GM19463 (cell line): ENCODE data around the gene ZNF780A.
"Not testable (repeated sequence)": the region's sequence is repeated elsewhere in the genome, so short reads cannot be mapped to it uniquely, and the experiment has no call there.

Source experiments
- ATAC-seq: cut with Tn5 transposase; IDR thresholded peaks from one replicate; pipeline ENCODE4 v1.9.1; 2021; ENCODE audit warnings: mild to moderate bottlenecking, moderate library complexity; ENCODE audit not compliant: unreplicated experiment

Gene ZNF780A

DNA sequence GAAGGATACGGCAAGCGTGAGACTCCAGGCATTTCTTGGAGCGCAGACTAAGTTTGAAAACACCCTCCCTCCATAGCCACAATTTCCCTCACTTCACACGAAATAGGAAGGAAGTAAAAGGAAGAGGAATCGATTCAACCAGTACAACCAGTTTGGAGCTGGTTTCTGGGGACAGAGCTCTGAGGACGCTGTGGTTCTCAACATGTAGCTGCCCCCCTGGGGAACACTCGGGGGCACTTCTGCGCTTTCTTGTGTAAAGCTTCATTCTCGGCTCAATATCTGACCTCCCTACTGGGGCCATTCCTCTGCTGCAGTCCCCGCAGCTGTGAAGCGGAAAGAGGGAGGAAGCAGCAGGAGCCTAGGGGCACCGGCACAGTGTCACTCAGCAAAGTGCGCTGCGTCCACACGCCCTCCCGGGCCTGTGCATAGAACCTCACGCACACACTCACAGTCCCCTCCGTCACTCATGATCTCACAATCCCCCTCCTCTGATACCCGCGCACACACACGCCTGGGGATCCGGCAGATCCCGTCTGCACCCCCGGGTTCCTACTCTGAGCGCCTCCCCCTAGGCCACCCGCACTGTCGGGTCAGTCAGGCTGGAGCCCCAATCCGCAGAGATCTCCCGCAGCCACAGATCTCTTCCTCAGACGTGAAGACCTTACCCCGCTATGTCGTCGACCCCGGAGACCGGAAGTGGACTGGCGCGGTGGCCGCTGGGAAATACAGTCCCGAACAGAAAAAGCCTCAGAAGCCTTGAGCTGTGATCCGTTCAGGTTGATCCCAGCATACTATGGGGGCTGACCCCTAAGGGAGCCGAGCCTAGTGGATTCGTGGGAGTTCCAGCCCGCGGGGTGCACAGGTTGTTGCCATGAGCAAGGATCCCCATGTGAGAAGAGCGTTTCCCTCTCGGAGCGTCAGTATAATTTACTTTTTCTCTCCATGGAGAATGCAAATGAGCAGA, at the start of gene ZNF780A:
Gene ZNF780A, minus strand, starts transcription at position 703 of the 964 bp plus-strand sequence. CDS start 6,190 bp downstream, outside the sequence.
- peak; percentile 67 for ATAC-seq

DNA sequence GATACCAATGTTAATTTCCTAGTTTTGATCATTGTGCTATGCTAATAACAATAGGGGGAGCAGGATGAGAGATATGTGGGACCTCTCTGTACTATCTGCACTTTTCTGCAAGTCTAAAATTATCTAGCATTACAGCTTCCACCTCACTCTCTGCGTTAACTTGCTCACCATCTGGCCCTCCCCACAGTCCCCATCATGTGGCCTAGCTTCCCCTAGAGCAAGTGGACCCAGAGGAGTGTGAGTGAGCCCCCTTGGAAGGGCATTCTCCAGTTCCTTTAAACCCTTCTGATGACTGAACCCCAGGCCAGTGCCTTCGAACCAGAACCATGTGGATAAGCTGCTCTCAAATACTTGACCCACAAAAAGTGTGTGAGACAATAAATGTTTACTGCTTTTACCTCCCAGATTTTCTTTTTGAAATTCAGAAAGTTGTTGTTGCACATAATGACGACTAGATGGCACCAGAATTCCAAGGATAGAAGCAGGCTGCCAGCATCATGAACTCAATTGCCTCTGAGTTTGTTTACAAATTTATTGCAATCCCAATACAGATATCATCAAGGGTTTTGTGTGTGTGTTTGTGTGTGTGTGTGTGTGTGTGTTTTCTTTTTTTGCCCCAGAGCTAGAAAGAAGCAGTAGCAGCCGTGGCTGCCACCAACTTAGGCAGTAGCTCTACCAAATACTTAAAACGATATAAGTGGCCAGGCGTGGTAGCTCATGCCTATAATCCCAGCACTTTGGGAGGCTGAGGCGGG, 49.0 kb upstream of the ZNF780A start:
- no peak for ATAC-seq

DNA sequence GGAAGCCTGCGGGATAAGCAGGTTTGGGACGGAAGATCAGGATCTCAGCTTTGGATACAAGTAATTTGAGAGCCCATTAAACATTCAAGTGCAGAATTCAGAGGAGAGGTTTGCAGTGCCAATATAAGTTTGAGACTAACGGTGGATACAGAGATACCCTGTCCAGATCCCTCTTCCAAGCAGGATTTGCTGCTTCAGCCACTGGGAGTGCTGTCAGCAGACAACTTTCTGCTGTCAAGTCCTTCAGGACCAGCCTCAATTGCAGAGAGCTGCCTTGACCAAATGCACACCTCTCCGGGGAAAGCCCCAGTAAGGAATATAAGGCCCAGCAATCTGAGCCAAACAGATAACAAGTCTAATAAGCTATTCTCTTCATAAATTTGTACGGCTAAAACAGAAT, 46.1 kb upstream of the ZNF780A start:
- no peak for ATAC-seq

DNA sequence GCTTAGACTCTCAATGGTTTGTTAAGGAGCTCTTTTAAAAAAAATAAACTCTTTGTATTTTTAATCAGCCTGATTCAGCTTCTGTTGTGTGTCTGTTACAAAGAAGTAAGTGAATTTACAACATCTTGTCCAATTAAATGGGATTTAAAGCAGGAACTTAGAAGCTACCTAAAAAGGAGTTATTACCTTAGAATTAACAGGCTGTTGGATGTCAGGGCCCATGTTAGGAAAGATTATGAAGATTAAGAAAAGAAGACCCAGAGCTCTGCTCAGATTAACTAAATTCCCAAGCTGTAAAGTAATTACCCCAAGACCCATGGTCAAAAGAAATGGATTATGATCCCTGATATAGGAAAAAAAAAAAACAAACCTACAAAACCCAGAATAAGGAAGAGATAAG, 44.1 kb upstream of the ZNF780A start:
- no peak for ATAC-seq

DNA sequence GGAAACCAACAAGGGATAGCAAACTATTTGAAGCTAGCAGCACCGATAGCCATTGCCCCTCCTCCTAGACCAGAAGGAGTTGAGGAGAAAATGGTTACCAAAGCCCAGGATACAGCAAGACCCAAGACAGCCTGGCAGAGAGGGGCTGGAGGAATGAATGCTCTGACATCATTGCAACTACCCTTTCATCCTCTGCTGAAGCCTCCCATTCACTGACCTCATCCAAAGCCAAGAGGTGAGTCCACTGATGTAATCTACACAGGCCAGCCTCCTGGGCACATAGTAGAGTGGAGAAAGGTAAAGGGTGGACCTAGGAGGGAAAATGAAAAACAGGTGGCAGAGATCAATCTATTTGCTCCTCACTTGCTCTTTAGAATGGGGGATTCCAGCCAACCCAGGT, 42.7 kb upstream of the ZNF780A start:
- no peak for ATAC-seq

DNA sequence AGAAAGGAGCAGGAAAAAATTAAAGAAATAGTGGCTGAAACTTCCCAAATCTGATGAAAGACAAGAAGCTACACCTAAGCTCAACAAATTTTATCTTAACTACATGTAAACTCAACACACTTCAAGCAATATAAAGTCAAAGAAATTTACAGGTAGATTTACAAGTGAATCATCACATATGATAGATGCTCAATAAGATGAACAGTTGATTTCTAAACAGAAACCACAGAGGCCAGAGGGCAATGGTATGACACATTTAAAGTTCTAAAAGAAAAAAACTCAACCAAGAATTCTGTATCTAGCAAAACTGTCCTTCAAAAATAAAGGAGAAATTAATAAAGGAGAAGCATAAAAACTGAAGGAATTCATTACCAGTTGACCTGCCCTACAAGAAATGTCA, 39.3 kb upstream of the ZNF780A start:
- ATAC-seq = no peak

DNA sequence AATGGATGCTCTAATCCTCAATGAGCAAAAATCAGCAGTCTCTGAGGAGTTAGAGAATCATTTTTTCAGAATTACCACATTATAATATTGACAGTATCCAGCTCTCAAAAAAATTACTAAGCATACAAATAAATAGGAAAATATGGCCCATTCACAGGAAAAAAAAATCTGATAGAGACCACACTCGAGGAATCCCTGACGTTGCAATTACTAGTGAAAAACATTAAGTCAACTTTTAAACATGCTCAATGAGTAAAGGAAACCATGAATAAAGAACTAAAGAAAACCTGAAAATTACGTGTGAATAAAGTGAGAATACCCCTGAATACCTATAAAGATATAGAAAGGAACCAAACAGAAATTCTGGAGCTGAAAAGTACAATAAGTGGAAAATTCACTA, 38.7 kb upstream of the ZNF780A start:
- no peak for ATAC-seq

DNA sequence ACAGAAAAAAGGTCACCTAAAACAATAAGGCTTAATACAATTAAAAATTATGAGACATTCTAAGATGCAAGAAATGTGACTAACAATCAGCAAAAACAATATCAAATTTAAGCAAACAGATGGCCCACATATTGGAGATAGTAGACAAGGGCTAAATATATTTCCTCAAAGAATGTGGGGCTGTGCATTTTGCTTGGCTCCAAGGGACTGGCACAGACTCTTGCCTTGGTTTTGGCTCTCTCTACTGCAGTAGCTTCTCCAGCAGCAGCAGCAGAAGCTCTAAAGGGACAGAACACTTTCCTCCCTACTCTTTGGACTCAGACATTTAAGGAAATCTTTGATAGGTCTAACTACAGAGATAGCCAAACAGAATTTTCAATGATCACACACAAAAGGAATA, 38.2 kb upstream of the ZNF780A start:
- ATAC-seq = no peak

DNA sequence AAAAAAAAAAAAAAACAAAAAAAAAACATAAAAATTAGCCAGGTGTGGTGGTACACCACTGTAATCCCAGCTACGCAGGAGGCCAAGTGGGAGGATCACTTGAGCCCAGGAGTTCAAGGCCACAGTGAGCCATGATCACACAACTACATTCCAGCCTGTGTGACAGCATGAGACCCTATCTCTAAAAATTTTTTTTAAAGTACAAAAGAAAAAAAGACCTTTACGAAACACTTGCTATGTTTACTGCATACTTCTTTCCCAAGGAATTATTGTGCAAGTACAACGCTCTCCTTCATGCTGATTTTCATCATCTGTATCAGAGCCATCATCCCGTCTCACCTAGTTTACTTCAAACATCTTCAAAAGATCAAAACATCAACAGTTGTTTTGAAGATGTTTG, 28.6 kb upstream of the ZNF780A start:
- no peak for ATAC-seq

DNA sequence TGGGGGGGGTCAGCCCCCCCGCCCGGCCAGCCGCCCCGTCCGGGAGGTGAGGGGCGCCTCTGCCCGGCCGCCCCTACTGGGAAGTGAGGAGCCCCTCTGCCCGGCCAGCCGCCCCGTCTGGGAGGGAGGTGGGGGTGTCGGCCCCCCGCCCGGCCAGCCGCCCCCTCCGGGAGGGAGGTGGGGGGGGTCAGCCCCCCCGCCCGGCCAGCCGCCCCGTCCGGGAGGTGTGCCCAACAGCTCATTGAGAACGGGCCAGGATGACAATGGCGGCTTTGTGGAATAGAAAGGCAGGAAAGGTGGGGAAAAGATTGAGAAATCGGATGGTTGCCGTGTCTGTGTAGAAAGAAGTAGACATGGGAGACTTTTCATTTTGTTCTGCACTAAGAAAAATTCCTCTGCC, 27.9 kb upstream of the ZNF780A start:
- not testable (repeated sequence) for ATAC-seq

DNA sequence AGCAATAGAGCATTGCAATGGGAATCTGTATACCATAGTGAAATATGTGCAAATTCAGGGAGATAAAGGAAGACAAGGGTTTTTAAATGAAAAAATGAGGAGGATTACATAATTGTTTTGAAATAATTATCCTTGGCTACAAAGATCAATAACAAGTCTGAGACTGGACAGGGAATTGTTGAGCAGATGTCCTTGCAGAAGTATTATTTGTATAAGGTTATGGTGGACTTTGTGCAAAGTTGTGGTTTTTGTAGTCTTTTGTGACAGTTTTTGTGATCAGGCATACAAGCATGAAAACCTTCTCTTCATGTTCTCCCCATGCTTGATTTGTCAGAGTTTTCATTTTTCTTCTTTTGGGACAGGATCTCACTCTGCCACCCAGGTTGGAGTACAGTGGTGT, 25.3 kb upstream of the ZNF780A start:
- no peak for ATAC-seq

DNA sequence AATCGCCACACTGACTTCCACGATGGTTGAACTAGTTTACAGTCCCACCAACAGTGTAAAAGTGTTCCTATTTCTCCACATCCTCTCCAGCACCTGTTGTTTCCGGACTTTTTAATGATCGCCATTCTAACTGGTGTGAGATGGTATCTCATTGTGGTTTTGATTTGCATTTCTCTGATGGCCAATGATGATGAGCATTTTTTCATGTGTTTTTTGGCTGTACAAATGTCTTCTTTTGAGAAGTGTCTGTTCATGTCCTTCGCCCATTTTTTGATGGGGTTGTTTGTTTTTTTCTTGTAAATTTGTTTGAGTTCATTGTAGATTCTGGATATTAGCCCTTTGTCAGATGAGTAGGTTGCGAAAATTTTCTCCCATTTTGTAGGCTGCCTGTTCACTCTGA, 23.4 kb upstream of the ZNF780A start:
- not testable (repeated sequence) for ATAC-seq

DNA sequence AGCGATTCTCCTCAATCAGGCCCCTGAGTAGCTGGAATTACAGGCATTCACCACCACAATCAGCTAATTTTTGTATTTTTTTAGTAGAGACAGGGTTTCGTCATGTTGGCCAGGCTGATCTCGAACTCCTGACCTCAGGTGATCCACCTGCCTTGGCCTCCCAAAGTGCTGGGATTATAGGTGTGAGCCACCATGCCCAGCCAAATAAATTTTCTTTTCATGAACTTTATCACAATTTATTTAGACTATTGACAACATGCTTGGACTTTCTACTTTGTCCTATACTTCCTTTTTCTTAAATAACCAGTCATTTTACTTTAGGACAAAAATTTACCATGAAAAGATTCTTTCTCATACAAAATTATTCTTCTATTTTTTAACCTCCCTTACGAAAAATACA, 21.5 kb upstream of the ZNF780A start:
- not testable (repeated sequence) for ATAC-seq

DNA sequence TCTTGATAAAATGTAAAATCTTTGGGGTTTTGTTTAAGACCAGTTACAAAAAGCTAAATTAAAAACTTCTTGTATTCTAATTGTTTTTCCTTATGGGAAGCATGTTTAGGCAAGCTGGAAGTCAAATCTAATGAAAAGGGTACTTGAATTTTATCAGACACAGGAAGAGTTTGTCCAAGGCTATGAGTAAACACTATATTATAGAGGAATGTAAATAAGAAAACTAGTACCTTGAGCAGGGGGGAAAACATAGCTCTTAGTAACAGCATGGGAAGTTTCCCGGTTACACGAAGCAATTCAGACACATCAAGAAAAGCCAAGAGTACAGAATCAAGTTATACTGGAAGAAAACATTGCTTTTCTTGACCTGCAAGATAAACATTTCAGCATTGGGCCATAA, 19.8 kb upstream of the ZNF780A start:
- ATAC-seq = no peak

DNA sequence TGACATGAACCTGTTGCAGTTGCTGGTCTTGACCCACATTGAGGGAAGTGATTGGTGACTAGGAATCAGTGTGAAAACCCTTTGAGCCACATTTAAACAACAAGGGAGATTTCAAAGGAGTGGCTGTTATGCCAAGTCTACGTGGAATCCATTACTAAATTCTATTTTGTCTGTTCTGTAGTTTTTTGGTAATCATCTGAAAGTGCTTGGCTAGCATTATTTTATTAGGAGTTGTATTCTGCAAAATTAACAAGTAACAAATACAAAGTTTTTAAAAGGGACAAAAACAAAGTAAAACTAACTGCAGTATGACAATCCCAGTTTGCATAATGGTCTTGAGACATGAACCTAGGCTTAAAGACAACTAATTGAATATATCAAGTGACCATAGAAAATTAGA, 14.0 kb upstream of the ZNF780A start:
- ATAC-seq = no peak

DNA sequence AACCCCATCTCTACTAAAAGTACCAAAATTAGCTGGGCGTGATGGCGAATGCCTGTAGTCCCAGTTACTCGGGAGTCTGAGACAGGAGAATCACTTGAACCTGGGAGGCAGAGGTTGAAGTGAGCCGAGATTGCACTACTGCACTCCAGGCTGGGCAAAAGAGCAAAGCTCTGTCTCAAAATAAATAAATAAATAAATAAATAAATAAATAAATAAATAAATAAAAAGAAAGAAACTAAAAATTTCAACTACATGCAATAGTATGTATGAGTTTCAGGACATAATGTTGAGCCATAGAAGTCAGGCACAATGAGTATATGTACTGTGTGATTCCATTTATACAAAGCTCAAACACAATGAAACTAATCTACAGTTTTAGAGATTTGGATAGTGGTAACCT, 12.9 kb upstream of the ZNF780A start:
- ATAC-seq = no peak

DNA sequence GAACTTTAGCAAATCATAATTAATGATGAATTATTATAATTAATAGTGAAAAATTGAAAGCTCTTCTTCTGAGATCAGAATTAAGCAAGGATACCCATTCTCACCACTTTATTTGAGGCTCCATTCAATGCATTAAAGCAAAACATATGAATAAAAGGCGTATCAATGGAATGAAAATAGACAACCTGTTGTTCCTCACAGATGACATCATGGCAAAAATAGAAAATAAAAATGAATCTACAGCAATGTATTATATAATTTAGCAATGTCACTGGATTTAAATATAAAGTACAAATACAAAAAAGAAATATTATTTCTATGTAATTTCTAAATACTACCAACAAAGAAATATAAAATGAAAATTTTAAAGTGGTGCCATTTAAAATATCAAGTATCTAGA, 11.1 kb upstream of the ZNF780A start:
- no peak for ATAC-seq

DNA sequence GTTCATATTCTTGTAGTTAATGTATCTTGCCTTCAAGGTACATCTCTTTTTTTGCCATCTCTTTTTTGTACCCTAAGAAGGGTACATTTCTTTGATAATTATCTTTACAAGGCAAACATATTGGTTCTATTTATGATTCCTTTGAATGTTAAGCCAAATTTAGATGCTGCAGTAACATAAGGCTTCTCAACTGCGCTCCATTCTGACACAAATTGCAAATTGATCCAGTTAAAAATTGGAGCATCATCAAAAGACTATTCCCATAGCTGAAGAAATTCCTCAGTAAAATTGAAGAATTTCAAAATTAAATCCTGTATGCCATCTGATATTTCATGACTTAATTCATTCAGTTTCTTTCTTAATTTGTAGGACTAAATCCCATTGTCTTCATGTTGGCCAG, 2.7 kb upstream of the ZNF780A start:
- ATAC-seq = no peak

DNA sequence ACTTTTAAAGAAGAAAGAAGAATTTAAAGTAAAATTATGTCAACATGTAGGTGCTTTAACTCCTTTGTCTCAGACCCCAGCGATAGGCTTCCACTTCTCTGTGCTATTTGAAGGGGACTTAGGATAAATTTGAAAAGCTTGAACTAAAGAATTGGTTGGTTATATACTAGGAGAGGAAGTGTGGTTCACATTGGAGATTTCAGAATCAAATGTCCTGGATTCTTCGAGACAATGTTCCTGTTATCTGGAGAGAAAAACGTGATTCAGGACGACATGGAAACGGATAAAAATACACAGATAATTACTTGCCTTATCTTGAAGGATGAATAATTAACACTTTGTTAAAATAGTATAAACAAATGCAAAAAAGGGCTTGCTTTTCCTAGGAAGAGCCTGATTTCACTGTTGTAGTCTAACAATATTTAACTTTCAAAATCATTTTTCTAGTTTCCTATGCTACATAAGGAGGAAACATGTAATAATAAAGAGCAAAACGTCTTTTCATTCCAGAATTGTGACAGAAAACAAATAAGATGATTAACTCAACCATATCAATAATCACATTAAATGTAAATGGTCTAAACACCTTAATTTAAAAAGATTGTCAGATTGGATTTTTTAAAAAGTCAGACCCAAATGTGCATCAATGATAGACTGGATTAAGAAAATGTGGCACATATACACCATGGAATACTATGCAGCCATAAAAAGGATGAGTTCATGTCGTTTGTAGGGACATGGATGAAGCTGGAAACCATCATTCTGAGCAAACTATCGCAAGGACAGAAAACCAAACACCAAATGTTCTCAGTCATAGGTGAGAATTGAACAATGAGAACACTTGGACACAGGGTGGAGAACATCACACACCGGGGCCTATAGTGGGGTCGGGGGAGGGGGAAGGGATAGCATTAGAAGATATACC, 724 bp upstream of the ZNF780A start:
- ATAC-seq = no peak

DNA sequence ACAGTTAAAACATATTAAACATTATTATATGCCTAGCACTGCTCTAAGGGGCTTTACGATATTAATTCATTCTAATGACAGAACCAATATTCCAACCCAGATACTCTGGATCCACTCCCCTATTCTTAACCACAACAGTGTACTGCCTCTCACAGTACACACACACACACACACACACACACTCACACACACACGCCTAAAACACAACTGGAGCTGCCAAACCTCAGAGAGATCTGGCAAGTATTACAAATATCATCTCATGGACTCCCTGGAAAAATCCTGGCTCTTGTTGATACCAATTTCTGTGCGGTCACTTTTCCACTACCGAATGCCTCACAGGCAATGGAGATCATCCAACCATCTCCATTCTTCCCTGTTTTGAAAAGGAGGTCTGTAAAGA, 1.3 kb downstream of the ZNF780A start:
- ATAC-seq = no peak
